ENCODE measurements around the gene FSCN2. TPM values are rescaled to one million over a fixed set of nuclear protein-coding genes. Genes with fewer than 3 reads are reported as not detected.
"Not testable (repeated sequence)": the region's sequence is repeated elsewhere in the genome, so short reads cannot be mapped to it uniquely, and the experiment has no call there.

Gene FSCN2
- total RNA-seq, 1 donor from 2014 or later = 0.76 TPM

DNA sequence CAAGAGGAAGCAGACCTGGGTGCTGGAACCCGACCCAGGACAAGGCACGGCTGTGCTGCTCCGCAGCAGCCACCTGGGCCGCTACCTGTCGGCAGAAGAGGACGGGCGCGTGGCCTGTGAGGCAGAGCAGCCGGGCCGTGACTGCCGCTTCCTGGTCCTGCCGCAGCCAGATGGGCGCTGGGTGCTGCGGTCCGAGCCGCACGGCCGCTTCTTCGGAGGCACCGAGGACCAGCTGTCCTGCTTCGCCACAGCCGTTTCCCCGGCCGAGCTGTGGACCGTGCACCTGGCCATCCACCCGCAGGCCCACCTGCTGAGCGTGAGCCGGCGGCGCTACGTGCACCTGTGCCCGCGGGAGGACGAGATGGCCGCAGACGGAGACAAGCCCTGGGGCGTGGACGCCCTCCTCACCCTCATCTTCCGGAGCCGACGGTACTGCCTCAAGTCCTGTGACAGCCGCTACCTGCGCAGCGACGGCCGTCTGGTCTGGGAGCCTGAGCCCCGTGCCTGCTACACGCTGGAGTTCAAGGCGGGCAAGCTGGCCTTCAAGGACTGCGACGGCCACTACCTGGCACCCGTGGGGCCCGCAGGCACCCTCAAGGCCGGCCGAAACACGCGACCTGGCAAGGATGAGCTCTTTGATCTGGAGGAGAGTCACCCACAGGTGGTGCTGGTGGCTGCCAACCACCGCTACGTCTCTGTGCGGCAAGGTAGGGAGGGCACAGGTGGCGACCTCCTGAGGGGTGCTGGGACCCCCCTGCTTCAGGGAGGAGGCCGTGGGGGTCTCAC is 667 bp downstream of the FSCN2 start:
- ATAC-seq = no peak

DNA sequence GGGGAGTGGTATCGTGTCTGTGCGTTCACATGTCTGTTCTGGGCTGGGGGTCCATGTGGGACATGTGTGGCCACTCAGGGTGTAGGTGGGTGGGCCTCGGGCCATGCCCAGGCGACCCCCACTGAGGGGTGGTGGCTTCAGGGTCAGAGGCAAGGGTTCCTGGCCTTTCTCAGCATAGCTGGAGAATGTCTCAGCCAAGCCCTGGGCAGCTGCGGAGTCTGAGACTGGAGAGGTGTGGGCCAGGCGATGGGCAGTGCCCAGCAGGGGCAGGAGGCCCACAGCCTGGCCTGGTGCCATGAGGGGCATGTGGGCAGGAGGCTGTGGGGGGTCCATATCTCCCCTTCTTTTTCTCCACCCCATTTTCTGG is 1.2 kb downstream of the FSCN2 start:
- no peak for ATAC-seq

DNA sequence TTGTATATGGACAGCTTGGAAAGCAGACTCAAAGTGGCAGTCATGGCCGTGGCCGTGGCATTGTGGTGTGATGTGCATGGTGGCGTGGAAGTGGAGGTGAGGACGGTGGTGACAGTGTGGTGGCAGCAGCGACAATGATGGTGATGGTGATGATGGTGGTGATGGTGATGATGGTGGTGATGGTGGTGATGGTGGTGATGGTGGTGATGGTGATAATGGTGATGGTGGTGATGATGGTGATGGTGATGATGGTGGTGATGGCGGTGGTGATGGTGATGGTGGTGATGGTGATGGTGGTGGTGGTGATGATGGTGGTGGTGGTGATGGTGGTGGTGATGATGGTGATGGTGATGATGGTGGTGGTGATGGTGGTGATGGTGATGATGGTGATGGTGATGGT is 2.8 kb downstream of the FSCN2 start:
- not testable (repeated sequence) for ATAC-seq

DNA sequence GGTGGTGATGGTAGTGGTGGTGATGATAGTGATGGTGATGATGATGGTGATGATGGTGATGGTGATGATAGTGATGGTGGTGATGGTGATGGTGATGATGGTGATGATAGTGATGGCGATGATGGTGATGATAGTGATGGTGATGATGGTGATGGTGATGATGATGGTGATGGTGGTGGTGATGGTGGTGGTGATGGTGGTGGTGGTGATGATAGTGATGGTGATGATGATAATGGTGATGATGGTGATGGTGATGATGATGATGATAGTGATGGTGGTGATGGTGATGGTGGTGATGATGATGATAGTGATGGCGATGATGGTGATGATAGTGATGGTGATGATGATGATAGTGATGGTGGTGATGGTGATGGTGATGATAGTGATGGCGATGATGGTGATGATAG is 3.8 kb downstream of the FSCN2 start:
- not testable (repeated sequence) for ATAC-seq

DNA sequence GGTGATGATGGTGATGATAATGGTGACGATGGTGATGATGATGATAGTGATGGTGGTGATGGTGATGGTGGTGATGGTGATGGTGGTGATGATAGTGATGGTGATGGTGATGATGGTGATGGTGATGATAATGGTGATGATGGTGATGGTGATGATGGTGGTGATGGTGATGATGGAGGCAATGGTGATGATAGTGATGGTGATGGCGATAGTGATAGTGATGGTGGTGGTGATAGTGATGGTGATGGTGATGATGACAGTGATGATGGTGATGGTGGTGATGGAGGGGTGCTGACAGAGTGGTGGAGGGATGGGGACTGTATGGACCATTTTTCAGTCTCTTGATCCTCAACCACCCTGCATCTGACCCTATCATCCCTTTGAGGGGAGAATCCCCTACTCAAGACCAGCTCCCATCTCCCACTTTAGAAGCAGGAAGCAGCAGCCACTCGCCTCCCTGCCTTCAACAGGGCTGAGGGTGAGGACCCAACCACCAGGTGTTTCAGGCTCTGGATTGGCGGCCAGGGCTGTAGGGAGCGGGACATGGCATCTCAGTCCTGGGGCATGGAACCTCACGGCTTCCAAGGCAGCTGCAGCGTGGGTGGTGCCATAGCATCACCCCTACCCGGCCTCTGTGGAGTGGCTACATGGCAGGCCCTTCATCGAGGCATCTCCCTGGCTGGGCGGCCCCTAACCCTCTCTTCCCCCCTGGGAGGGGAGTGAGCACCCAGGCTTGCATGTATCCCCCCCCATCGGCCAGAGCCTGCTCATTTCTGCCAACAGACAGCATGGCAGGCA is 4.5 kb downstream of the FSCN2 start:
- no peak for ATAC-seq

DNA sequence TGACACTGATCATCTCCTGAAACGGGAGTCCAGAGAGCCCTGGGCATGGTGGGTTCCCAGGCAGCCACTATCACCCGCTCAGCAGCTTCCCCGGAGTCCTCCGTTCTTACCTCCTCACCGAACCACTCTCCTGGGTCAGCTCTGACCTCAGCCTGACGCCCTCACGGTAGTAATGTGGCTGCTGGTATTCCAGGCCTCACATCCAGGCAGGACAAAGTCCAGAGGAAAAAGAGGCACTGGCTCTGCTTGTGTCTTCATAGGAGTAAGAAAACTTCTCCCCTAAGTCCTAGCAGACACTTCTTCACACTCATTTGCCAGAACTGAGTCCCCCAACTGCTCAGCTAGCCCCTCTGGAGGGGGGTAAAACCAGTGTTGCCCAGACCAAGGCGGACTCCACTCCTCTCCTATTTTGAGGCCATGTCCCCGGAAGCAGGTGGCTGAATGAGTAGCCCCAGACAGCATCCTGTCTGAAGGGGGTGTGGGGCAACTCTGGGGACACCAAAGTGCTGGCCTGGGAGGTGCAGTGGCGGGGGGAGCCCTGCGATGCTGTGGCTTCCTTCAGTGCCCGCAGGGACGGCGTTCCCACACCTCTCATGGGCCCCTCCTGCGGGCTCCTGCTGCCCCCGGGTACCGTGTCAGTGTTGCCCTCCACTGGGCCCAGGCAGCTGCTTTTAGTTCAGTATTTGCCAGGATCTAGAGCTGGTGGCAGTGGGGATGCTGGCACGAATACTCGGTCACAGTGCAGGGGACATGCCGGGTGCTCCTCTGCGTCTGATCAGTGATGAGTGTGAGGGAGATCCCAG is 5.4 kb downstream of the FSCN2 start:
- ATAC-seq = no peak

DNA sequence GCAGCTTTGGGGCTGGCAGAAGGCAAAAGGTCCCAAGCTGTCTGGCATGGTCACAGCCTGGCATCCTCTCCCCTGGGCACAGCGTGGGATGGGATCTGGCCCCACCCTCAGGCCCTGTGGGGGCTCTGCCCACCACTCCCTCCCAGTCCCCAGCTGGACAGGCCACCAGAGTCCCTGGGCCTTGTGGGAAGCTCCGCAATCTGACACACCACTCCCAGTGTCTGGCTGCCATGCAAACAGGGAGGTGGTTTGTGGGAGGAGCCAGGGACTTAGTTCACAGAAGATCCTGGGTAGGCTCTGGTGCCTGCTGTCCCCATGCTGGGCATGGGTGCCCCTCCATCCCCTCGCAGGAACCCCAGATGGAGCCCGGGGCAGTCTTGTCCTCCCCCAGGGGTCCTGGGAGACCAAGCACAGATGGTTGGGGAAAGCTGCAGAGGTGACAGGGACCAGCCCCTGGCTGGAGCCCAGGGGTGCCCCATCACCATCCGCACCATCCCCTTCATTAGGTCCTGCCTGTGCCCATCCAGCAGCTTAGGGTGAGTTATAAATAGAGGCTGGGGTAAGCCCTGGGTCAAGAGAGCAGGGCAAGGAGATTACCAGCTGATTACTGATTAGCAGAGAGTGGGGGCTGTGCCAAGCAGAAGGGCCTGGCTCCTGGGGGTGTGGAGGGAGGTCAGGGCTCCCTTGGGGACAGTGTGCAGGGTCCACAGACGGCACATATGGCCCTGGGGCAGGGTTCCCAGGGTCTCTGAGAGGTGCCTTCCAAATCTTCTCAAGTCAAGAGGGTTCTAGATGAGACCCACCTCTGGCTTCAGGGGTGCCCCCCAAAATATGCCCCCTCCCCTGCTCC is 6.2 kb downstream of the FSCN2 start:
- ATAC-seq = no peak

DNA sequence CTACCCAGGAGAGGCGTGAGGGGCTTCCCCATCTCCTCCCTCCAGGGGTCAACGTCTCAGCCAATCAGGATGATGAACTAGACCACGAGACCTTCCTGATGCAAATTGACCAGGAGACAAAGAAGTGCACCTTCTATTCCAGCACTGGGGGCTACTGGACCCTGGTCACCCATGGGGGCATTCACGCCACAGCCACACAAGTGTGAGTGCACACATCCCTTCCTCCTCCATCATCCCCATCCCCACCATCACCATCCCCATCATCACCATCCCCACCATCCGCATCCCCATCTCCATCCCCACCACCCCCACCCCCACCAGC is 6.8 kb downstream of the FSCN2 start:
- no peak for ATAC-seq

DNA sequence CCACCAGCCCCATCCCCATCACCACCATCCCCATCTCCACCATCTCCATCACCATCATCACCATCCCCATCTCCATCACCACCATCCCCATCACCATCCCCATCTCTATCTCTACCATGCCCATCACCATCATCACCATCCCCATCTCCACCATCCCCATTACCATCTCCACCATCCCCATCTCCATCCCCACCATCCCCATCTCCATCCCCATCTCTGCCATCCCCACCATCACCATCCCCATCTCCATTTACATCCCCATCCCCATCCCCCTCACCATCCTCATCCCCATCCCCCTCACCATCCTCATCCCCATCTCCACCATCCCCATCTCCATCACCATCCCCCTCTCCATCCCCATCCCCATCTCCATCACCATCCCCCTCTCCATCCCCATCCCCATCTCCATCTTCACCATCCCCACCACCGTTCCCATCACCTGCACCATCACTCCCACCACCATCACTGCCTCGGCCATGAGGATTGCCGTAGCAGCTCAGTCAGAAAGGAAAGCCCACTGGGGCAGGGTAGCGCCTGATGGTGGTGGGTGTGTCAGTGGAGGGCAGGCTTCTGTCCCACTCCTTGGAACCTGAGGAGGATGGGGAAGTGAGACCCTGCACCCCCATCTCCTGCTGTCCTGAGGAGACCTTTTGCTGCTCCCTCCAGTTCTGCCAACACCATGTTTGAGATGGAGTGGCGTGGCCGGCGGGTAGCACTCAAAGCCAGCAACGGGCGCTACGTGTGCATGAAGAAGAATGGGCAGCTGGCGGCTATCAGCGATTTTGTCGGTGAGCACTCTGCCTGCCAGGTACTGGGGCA is 7.5 kb downstream of the FSCN2 start:
- no peak for ATAC-seq

DNA sequence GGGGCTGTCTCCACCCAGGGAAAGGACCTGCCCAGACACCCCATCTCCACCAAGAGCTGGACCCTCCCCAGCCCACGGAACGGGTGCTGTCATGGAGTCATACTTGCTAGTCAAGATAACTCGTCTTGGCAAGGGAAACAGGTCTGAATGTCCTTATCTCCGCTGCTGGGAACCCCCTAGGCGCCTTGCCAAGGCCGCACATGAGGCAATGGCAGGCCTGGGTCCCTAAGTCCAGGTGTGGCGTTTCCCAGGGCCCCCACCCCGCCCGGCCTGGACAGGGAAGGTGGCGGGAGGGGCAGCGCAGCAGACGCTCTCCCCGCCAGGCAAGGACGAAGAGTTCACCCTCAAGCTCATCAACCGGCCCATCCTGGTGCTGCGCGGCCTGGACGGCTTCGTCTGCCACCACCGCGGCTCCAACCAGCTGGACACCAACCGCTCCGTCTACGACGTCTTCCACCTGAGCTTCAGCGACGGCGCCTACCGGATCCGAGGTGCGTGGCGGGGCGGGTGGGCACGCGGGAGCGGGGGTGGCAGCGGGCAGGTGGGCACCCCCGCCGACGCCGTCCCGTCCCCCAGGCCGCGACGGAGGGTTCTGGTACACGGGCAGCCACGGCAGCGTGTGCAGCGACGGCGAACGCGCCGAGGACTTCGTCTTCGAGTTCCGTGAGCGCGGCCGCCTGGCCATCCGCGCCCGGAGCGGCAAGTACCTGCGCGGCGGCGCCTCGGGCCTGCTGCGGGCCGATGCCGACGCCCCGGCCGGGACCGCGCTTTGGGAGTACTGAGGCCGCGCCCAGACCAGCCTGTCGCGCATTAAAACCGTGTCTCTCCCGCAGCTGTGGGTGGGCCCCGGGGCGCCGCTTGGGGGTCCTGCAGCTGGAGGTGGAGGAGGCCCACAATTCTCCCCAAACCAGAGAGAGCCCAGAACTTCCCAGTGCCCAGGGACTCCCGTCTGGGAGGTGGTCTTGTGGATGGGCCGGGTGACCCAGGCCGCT is 8.4 kb downstream of the FSCN2 start:
- peak; percentile 6 for ATAC-seq

DNA sequence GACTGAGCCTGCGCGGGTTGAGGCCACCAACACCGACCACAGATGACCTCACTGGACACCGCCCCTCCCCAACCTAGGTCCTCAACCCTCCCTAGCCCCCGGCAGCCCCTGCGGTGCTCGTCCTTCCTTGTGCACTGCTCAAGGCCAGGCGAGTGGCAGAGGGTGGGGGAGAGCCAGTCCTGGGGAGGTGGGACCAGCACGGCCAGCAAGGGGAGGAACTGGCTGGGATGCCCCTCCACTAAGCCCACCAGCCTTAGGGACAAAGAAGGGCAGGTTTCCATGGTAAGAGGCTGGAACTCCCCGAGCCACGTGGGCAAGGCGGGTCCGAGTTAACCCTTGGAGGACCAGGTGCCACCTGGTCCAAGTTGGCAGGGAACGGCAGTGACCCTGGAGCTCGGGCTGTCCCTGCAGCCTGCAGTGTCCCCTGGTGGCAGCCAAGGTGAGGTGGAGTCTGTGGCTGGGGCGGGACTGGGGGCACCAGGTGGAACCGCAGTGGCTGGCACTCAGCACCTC is 9.2 kb downstream of the FSCN2 start:
- ATAC-seq = peak; percentile 49

DNA sequence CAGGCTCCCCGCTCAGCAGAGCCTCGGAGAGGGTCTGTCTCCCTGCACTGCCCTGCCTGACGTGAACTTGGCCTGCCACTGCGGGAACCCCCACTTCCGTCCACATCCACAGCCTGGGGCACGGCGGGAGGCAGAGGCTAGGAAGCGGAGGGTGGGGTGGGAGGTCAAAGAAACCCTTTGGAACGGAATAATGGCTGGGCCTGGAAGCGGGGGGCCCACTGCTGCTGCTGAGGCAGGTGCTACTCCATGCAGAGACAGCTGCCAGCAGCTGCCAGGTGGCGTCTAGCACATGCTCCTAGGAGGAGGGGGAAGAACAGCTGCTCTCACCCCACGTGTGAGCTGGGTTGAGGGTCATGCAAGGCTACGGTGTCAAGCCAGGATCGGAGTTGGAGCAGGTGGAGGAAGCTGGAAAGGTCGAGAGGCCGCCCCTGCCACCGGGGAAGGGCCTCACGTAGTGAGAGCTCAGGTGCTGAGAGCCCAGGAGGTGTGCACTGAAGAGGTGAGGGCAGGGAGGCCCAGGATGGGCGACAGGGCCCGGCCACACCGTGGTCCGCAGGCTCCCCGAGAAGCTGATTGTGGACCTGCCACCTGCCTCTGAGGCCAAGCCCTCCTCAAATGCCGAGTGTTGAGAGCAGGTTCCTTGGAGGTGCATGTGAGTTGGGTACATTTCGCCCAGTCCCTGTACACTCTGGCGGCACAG is 9.8 kb downstream of the FSCN2 start:
- no peak for ATAC-seq

DNA sequence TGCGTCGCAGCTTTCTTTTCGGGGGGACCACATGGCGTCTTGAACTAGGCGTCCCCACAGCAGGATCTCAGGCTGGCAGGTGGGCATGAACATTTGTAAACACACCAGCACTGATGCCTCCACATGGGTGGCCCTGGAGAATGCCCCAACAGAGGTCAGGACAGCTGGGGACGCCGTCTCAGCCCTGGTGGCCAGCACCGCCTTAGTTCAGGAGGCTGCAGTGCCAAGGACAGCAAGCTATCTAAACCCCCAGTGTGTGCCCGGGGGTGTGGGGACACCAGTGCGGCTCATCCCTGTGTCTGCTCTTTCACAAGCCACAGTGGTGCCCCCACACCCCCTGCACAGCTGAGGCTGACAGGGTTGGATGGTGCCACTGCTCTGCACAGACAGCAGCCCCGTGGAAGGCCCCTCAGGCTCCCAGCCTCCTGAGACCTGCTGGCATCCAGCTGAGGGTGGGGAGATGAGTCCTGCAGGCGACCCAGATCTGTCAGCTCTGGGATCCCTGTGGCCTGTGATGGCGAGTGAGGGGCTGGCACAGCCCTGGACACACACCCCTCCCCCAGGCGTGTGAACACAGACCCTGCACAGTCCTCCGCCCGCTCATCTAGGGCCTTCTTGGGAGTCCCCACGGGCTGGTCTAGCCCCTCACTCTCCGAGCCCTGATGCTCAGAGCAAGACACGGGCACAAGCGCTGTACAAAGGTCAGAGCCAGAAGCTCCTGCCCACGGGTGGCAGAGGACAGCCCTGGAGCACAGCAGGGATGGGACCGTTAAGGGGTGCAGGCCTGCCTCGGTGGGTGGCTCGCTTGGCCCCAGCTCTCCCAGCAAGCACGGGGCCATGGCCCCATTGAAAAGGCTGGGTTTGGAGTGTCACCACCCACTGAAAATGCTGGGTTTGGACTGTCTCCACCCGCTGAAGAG is 10.7 kb downstream of the FSCN2 start:
- ATAC-seq = peak; percentile 1

DNA sequence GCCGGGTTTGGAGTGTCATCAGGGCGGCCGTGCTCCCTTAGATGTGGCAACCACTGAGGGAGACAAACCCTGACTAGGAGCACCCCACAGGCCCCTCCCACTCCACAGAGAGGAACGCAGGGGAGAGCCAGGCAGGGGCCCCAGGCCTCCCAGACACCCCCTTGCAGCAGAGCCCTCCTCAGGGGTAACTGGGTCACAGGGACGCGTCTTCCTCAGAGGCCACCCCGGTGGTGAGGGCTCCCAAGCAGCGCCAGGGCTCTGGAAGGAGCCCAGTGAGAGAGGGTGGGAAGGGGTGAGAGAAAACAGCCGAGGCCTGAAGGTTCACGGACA is 11.4 kb downstream of the FSCN2 start:
- ATAC-seq = no peak

DNA sequence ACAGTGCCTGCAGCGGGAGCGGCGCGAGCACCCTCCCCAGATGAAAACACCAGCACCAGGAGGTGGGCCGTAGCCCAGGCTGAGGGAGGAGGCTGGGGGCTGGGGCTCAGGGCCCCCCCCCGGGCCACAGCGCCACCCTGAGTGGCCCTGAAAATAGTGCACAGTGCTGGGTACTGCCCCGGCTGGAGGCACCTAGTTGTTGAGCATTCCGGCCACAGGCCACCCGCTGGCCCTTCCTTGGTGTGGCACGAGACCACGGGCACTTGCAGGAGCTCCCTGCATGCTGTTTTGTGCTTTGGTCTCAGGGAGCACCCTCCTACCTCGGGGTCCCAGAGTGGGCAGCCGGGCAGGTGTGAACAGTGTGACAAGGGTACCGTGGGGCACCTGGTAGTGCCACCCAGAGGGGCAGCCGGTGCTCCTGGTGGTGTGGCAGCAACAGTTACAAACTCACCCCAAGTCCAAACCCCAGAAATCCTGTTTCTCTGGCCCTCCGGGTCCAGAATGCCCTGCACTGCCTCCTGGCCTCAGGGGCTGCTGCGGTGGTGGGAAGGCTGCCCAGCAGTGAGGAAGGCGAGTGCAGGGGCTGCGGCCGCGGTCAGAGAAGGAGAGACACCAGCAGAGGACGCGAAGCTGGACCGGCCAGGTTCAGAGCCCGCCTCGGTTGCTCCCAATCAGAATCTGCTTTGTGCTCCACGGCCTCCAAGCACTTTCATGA is 11.9 kb downstream of the FSCN2 start:
- ATAC-seq = no peak

DNA sequence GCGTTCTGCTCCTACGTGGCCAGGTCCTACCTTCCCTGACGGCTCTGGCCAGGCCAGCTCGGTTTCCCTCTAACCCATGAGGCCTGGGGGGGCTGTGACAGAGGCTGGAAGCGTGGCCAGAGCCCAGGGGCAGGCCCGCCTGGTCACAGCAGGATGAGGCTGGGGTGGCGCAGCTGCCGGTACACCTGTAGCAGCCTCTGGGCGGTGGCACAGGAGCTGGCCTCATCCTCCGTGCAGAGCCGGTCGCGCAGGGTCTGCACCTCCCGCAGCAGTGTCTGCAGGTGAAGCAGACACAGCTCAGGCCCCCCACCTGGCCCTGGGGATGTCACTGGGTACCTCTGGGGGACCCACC is 12.5 kb downstream of the FSCN2 start:
- no peak for ATAC-seq

DNA sequence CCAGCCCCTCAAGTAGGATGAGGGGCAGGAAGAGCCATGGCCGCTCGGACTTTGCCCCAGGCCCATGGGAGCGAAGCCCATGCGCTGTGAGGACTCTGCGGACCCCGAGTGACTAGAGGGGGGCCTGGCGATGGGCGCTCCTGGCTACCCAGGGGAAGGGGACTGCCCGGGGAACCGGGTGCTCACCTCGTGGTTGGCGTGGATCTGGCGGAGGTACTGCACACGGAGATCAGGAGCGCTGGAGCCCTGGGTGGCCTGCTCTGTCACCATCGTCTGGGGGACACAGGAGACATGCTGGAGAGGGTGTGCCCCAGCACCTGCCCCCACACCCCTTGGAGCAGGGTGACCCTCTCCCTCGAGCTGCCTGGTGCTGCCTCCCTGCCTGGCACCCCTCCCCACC is 12.9 kb downstream of the FSCN2 start:
- no peak for ATAC-seq

Measured in esophagus mucosa (tissue), 1 donor.